Measurements from ENCODE around the gene PSD2.
"Not testable (repeated sequence)": the region's sequence is repeated elsewhere in the genome, so short reads cannot be mapped to it uniquely, and the experiment has no call there.

PSD2 gene

DNA sequence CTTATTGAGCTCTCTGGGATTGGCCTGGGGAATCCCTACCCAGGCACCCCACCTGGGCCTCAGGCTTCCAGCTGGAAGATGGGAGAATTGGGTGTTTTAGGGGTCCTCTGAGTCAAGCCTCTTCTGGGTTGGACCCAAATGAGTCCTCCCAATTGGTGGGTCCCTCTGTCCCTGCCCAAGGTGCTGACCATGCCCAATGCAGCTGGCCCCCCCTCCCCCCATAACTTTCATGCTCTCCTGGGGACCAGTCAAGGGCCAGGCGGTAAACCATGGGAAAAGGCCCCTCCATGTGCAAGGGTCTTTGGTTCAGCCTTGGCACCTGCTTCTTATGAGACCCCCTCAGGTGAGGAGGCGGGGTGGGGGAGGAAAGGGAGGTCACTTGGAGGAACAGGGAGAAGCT, 3.4 kb upstream of the PSD2 start:
- H3K4me3 ChIP-seq (ENCODE audit: low read depth, low read length): no peak overlapping the region
- TF ChIP-seq, protein P1, sequence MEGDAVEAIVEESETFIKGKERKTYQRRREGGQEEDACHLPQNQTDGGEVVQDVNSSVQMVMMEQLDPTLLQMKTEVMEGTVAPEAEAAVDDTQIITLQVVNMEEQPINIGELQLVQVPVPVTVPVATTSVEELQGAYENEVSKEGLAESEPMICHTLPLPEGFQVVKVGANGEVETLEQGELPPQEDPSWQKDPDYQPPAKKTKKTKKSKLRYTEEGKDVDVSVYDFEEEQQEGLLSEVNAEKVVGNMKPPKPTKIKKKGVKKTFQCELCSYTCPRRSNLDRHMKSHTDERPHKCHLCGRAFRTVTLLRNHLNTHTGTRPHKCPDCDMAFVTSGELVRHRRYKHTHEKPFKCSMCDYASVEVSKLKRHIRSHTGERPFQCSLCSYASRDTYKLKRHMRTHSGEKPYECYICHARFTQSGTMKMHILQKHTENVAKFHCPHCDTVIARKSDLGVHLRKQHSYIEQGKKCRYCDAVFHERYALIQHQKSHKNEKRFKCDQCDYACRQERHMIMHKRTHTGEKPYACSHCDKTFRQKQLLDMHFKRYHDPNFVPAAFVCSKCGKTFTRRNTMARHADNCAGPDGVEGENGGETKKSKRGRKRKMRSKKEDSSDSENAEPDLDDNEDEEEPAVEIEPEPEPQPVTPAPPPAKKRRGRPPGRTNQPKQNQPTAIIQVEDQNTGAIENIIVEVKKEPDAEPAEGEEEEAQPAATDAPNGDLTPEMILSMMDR (IDR thresholded peaks at IDR 0.05; ENCODE audit: borderline replicate concordance, insufficient read depth, low read depth, low read length): no peak

DNA sequence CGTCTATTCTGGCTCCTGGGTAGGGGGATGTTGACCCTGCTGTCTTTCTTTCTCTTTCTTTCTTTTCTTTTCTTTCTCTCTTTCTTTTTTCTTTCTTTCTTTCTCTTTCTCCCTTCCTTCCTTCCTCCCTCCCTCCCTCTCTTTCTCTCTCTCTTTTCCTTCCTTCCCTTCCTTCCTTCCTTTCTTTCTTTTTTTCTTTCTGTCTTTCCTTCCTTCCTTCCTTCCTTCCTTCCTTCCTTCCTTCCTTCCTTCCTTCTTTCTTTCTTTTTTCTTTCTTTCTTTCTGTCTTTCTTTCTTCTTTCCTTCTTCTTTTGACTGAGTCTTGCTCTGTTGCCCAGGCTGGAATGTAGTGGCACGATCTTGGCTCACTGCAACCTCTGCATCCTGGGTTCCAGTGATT, 3.0 kb upstream of the PSD2 start:
- H3K4me3 ChIP-seq (ENCODE audit: low read depth, low read length): not testable (repeated sequence)

DNA sequence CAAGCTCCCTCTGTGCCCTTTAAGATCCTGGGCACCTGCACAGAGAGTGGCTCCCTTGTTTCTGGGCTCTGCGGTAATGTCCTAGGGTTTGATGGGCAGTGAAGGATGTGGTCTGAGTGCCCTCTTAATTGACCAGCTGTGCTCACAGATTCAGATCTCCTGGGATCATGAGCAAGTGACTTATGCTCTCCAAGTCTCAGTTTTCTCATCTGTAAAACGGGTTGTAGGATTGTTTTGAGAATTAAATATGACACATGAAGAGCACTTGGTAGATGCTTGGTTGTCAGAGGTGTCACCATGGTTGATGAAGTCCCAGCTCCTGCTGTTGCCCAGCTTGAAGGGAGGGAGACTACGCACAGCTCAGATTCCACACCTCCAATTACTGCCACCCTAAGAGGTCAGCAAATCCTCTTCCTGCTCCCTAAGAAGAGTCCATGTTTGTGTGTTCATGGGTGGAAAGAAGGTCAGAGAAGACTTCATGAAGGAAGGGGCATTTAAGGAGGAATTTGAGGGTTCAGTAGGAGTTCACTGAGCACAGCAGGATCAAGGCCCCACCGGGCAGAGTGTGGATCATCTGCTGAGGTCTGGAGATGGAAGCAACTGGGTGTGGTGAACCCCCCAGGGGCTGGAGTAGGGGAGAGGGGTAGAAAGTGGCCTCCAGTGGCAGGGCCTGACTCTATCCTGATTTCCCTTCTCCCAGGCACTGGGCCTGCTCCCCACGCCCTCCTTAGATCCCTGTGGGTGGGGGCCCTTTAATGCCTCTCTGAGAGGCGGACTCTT, 1.4 kb upstream of the PSD2 start:
- TF ChIP-seq, protein P1 (IDR thresholded peaks at IDR 0.05; ENCODE audit: borderline replicate concordance, insufficient read depth, low read depth, low read length): no peak
- H3K4me3 ChIP-seq (ENCODE audit: low read depth, low read length): no peak overlapping the region

DNA sequence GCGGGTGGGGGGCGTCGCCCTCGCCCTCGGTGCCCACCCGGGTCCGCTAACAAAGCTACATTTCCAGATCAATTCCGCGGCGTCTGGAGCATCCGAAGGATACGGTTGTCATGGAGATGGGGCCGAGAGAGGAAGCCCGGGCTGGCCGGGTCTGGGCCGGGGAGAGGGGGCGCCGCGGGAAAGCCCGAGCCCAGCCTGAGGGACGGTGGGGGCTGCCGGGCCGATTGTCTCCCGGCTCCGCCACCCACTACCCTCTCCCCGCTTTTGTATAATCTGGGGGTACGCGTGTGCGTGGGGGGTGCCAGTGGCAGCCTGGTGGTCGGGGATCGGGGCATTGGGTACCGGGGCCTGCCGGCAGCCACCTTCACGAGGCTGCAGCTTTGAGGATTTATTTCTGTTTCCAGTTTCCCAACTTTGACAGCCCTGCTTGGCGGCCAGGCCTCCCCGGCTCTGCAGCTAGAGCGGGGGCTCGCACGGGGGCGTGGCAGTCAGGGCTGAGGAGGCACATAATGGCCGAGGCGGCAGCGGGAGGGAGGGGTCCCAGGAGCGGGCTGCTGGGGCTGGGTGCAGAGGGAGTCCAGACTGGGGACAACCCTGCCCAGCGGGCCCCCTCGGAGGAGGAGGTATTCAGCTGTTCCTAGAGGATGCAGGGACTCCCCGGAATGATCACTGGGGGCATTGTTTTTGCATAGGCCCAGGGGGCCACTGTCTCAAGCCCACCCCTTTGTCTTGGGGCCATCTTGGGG, 626 bp downstream of the PSD2 start:
- TF ChIP-seq, protein P1 (IDR thresholded peaks at IDR 0.05; ENCODE audit: borderline replicate concordance, insufficient read depth, low read depth, low read length): no peak
- H3K4me3 ChIP-seq (ENCODE audit: low read depth, low read length): no peak overlapping the region

DNA sequence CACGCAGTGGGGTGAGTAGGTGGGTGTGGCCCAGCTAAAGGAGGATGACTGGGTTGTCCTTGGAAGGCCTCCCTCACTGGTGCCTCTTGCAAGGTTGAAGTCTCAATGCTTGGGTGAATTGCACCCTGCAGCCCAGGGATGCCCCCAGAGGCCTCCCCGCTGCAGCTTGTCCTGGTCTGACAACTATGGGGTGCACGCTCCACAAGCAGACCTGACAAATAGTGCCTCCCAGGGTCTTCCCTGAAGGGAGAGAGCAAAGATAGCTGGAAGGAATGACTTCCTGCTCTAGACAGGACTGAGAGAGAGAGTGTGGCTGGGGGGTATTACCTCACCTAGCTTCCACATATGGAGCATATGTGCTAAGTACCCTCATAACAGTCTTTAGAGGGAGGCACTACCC, 1.7 kb downstream of the PSD2 start:
- no peak overlapping the region for H3K4me3 ChIP-seq (ENCODE audit: low read depth, low read length)
- TF ChIP-seq, protein P1 (IDR thresholded peaks at IDR 0.05; ENCODE audit: borderline replicate concordance, insufficient read depth, low read depth, low read length): no peak

DNA sequence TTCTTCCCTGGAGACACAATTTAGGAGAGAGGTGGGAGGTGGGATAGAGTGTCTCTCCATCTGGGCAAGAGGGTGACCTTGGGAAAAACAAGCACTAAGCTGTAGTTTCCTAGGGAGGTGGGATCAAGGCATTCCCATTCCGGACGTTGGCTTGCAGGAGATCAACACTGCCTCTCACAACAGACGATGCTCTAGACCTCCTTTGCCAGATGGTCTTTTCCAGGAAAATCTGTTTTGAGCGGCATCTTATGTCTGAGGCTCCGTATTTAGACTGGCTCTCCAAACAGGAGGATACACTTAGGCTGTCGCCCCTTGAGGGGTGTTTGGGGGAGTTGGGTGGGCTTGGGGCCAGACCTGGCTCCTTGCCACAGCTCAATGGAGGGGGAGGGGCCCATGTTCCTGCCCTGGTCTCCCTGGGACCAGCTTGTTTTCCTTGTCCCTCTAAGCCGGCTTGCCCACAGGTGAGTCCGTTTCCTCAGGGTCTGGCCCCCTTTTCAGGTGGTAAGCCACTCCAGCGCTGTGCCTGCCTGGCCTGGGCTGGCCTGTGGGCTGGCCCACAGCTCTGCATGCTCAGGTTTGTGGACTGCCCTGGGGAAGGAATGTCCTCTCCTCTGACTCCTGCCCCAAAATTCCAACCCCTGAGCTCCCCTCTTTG, 2.4 kb downstream of the PSD2 start:
- H3K4me3 ChIP-seq (ENCODE audit: low read depth, low read length): no peak overlapping the region
- TF ChIP-seq, protein P1 (IDR thresholded peaks at IDR 0.05; ENCODE audit: borderline replicate concordance, insufficient read depth, low read depth, low read length): no peak

DNA sequence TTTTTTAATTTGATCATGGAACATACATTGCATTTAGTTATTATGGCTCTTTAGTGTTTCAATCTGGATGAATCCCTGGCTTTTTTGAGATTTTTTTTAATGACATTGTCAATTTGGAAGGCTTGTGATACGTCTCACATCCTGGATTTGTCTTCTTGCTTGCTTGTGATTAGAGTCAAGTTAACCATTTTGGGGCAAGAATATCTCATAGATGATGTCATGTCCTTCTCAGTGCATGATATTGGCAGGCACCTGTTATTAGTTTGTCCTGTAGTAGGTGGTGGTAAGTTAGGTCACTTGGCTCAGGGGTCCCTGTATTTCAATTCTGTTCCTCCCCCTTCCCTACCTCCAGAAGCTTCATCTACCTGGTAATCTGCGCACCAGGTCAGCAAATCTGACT, 3.3 kb downstream of the PSD2 start:
- TF ChIP-seq, protein P1 (IDR thresholded peaks at IDR 0.05; ENCODE audit: borderline replicate concordance, insufficient read depth, low read depth, low read length): no peak
- no peak overlapping the region for H3K4me3 ChIP-seq (ENCODE audit: low read depth, low read length)
